GM19193 (cell line): ENCODE results near the gene IFT22.

Experiments
- POLR2A ChIP-seq: IDR thresholded peaks from 4 replicates; pipeline ENCODE4 v1.6.1; 2011; ENCODE audit not compliant: insufficient read depth, insufficient read length; ENCODE audit errors: extremely low read depth

Gene IFT22

DNA sequence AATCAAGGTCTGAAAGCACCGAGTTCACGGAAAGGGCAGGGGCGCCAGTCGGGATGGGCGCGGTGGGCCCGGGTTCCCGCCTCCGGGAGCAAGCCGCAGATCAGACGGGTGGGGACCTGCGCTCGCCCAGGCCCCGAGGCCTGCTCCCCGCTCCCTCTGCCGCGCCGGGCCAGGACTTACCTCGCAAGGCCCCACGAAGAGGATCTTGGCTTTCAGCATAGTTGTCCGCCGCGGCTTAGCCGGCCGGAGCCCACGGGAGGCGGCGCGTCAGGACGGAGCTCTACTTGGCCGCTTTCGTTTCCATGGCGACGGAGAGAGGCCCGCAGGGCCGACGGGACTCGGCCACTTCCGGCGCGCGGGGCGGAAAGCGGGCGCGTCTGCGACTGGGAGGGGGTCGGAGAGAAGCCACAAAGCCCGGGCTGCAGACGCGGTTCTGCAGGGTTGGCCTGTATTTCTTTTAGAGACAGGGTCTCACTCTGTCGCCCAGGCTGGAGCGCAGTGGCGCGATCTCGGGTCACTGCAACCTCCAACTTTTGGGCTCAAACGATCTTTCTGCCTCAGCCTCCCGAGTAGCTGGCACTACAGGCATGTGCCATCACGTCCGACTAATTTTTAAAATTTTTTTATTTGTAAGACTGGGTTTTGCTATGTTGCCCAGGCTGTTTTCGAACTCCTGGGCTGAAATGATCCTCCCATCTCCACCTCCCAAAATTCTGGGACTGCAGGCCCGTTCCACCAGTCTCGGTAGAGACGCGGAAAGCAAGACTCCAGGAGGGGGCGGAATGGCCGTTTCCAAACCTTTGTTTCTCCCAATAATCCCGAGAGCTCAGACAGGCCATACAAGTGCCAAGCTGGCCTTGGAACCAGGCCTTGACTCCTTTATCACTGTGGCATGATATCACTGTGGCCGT lies at the start of gene IFT22:
Gene IFT22 (minus strand): TSS at position 322 of the 911 bp plus-strand sequence. CDS start 103 bp downstream, at position 219.
- TF ChIP-seq POLR2A = peak; percentile 77

DNA sequence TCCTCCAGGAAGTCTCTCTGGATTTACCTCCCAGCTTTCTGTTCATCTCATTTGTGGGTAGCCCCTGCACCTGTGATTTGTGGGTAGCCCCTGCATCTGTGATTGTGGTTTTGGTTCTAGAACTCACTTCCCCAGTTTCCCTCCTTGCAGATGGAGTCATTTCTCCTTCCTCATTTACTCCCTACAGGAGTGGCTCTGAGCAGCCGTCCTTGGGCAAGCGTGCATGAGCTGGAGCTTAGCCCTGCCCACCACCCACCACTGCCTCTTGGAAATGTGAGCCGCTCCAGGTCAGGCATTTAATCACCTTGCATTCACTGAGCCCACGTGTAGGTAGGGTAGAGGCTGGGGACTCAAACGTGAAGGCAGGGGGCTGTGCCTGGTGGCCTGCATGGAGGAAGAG lies 49.2 kb upstream of the IFT22 start:
- no peak for TF ChIP-seq POLR2A

DNA sequence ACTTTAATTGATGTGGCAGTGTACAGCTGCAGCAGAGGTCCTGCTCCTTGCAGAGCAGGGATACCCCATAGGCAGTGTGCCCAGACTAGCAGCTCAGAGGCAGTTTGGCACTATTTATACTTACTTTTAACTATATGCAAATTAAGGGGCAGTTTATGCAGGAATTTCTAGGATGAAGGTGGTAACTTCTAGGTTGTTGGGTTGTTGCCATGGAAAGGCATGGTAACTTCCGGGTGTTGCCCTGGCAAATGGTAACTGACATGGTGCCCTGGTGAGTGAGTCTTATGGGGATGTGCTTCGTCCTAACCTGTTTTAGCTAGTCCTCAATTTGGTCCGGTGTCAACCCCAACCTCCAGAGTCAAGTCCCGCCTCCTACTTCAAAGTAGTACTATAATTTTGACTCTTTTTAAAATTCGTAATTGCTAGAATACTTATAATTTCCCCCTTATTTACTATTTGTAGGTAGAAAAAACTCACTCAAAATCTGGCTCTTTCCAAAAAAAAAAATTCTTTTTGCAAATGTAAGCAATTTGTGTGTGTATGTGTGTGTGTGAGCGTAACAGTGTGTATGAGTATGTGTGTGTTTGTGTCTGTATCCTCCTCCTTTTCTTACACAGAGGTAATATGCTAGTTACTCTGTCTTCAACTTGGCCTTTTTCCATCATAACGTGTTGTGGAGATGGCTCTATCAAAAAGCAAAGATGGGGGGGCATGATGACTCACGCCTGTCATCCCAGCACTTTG lies 47.0 kb upstream of the IFT22 start:
- no peak for TF ChIP-seq POLR2A

DNA sequence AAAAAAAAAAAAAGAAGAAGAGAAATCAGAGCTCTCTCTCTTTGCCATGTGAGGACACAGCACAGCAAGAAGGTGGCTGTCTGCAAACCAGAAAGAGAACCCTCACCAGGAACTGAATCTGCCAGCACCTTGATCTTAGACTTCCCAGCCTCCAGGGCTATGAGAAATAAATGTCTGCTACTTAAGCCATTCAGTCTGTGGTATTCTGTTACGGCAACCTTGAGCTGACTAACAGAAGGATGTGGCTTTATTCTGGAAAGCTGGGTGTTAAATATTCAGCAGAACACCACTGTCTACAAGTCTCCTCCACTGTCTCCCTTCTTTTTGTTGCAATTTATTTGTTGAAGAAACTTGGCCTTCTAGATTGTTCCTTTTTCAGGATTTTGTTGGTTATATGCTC lies 46.1 kb upstream of the IFT22 start:
- TF ChIP-seq POLR2A = no peak

DNA sequence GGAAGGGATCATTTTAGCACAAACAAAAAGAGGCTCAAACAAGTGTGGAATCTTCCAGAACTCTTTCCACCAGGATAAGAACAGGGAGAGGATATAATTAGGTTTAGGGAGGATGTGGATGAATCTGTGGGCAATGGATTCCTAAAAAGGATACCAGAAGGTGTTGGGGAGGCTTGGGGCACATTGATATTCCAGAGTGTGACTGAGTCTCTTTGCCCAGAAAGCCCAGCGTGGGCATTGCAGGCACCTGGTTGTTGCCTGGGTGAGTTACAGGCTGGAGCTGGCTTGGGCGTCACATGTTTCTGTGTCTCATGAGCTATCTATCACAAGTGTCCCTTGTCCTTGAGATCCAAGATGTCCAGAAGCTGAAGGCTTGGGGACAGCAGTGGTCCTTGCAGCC lies 44.3 kb upstream of the IFT22 start:
- no peak for TF ChIP-seq POLR2A

DNA sequence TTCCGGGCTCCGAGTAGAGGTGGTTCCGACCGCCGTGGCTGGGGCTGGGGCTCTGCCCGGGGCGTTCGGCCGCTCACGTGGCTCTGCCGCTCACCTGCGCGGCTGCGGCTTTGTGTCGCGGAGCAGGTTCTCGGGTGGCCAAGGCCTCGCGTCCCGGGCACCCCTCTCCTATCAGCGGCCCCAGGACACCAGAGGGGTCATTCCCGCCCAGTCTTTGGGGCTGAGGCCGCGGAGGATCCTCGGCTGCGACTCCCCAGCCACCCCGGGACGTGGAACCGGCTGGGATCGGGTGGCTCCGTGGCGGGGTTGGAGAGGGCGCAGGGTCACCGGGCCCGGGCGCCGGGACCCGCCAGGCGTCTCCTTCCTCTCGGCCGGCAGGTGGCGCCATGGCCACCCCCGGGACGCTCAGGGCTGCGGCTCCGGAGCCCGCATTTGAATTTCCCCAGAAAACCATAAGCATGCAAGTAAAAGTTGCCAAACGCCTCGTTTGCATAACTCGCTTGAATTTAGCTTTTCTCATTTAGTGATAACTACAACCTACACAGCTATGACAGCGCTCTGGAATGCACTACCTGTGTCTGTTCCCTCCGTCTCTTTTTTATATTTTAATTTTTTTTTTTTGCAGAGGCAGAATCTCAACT lies 42.2 kb upstream of the IFT22 start:
- no peak for TF ChIP-seq POLR2A

DNA sequence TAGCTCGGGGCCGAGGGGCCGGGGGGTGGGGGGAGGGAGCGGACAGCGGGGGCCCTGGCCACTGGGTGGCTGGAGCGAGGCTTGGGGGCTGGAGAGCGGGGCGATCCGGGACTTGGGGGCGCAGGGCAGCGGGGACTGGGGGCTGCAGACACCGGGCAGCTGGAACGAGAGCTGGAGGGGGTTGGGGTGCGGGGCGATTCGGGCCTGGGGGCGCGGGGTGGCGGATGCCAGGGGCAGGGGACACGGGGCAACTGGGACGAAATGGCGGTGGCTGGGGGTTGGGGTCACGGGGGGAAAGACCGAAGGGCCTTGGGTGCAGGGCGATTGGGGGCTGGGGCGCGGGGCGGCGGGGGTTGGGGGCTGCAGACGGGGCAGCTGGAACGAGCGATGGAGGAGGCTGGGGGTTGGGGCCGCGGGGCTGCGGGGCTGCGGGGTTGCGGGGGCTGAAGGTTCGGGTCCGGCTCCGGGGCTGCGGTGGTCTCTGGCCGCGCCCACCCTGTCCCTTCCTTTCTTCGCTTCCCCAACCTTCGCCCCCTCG lies 41.7 kb upstream of the IFT22 start:
- TF ChIP-seq POLR2A = no peak

DNA sequence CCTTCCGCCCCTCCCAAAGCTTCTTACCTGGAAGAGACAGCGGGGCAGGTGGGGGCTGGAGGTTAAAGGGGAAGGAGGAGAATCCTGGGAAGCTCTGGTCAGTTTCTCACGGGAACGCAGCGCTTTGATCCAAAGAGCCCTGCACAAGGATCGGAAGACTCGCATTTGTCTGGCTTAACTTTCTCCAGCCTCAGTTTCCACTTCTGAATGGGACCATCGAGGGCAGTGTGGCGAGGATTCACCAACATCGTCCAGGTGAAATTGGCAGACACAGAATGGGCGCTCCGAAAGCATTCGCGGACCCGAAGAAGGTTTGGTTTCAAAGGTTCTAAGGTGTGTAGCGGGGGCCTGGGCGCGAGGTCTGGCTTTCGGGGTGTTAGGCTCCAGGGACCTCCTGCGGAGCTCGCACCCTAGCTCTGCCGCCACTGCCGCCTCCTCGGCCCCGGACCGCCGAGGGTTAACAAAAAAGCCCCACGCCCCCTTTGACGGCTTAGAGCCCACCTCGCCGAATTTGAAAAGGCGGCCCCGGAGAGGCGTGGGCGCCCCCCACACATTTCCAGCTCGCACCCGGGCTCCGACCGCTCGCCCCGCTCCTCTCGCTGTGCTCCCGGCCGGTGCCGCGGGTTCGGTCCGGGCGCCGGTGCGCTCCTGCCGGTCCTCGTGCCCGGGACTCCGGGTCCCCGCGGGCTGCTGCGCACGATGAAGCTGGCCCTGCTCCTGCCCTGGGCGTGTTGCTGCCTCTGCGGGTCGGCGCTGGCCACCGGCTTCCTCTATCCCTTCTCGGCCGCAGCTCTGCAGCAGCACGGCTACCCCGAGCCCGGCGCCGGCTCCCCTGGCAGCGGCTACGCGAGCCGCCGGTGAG lies 41.0 kb upstream of the IFT22 start, which contains the start of gene COL26A1:
Gene COL26A1 (plus strand): TSS at position 542 of the 862 bp plus-strand sequence. CDS start 158 bp downstream, at position 700.
- TF ChIP-seq POLR2A = no peak

DNA sequence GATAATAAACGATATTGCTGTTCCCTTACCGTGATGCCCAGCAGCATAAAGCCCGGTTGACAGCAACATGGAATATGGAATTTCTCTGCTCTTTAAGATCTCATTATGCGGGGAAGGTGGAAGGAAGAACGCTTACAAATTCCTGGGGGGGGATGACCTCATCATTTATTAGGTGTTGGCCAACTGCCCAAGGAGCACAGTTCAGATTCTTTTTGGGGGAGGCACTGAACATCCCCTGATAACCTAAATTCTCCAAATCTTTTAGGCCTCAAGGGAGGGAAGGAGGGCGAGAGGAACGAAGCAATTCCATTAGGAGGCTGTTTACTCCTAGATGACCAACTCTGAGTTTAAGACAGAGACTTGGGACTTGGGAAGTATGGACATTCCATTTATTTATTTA lies 35.8 kb upstream of the IFT22 start:
- TF ChIP-seq POLR2A = no peak

DNA sequence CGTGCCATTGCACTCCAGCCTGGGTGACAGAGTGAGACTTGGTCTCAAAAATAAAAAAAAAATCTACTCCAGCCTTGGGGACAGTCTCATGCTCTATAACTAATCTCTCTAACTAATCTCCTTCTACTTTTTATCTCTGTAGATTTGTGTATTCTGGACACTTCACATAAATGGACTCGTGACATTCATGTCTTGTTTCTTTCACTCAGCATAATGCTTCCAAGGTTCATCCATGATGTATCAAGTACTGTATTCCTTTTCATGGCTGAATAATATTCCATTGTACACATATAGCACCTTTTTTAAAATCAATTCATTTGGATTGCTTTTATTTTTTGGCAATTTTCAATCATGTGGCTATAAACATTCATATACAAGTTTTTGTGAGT lies 31.3 kb upstream of the IFT22 start:
- no peak for TF ChIP-seq POLR2A

DNA sequence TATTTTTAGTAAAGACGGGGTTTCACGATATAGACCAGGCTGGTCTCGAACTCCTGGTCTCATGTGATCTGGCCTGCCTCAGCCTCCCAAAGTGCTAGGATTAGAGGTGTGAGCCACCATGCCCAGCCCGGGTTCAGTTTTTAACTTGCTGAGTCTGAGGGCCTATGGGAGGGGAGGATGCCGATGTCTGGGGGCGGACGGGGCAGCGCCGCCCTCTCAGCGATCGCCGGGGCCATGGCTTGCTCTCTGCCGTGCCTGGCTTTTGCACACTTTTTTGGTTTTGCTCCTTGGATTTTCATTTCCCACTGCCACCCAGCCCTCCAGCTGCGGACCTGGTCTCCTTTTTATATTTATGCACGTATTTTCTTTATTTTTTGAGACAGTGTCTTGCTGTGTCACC lies 25.9 kb upstream of the IFT22 start:
- no peak for TF ChIP-seq POLR2A

DNA sequence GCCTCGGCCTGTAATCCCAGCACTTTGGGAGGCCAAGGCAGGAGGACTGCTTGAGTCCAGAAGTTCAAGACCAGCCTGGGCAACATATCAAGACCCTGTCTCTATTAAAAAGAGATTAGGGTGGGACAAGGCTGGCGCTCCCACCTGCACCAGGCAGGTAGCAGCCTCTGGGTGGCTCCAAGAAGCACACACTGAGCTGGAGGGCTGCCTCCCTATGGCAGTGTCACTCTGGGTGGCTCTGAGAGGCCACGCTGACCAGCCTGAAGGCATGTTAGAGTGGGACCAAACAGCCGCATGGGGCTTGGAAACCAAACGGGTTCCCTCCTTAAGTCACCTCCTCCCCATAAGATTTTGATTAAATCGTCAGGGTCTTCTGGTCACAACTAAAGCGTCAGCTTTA lies 21.3 kb upstream of the IFT22 start:
- TF ChIP-seq POLR2A = no peak

DNA sequence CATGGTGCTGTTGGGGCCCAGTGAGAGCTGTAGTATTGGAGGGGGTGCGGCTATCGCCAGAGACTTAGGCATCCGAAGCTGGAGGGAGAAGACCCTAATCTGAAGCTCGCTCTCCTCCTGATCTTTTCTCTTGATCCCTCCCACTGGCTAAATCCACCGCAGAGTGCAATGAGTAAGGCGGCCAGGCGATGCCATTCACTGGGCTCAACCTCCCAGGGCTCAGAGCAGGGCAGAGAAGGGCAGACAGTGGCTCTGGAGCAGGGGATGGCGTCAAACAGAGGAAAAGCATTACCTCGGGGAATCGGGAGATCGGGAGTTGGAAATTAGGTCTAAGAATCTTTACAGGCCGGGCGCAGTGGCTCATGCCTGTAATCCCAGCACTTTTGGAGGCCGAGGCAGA lies 18.8 kb upstream of the IFT22 start:
- no peak for TF ChIP-seq POLR2A

DNA sequence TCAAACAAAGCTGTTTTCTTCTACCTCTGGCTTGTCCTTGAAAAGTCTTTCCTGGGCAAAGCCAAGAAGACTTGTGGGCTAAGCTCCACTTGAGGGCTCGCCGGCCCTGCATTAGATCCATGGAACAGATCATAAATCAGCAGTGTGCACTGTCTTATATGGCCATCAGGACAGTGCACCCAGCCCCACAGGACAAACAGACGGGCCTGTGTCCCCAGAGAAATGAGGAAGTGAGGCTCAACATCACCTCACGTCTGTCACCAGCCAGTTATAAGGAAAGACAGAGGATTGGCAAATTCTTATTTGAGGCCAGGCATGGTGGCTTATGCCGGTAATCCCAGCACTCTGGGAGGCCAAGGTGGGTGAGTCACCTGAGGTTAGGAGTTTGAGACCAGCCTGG lies 12.3 kb upstream of the IFT22 start:
- TF ChIP-seq POLR2A = no peak
